Parathyroid adenoma (tissue), 2 donors: ENCODE measurements around the gene SLU7.

Source experiments
- H2AFZ ChIP-seq: fragments of 300-600 bp; sonication (generic); one replicate; pipeline ENCODE4 v1.7.0; 2017; ENCODE audit warnings: antibody characterized with exemption, mild to moderate bottlenecking
- H3K27ac ChIP-seq: fragments of 300-600 bp; sonication (generic); one replicate; pipeline ENCODE4 v1.7.0; 2017
- H3K27me3 ChIP-seq: fragments of 300-600 bp; sonication (generic); one replicate; pipeline ENCODE4 v1.7.0; 2017; ENCODE audit warnings: low read length; ENCODE audit not compliant: control insufficient read depth, insufficient read depth
- H3K36me3 ChIP-seq: fragments of 300-600 bp; sonication (generic); one replicate; pipeline ENCODE4 v1.7.0; 2017; ENCODE audit warnings: low read length; ENCODE audit not compliant: control insufficient read depth, insufficient read depth
- H3K4me1 ChIP-seq: fragments of 300-600 bp; sonication (generic); one replicate; pipeline ENCODE4 v1.7.0; 2017; ENCODE audit warnings: control low read depth
- H3K4me2 ChIP-seq: fragments of 300-600 bp; sonication (generic); one replicate; pipeline ENCODE4 v1.7.0; 2017; ENCODE audit warnings: low read length
- H3K4me3 ChIP-seq: fragments of 300-600 bp; sonication (generic); one replicate; pipeline ENCODE4 v1.7.0; 2017; ENCODE audit warnings: low read depth, low read length
- H3K79me2 ChIP-seq: fragments of 300-600 bp; sonication (generic); one replicate; pipeline ENCODE4 v1.7.0; 2017; ENCODE audit warnings: control low read depth
- H3K9ac ChIP-seq: fragments of 300-600 bp; sonication (generic); one replicate; pipeline ENCODE4 v1.7.0; 2017; ENCODE audit warnings: mild to moderate bottlenecking
- H3K9me3 ChIP-seq: fragments of 300-600 bp; sonication (generic); one replicate; pipeline ENCODE4 v1.7.0; 2017; ENCODE audit warnings: low read length; ENCODE audit not compliant: control insufficient read depth
- TF ChIP-seq, protein P1 (sequence below): fragments of 300-600 bp; sonication (generic); IDR thresholded peaks from one replicate; pipeline ENCODE4 v1.7.0; 2017; ENCODE audit warnings: antibody characterized with exemption, mild to moderate bottlenecking
- donor health status: primary hyperparathyroidism.

Gene SLU7

DNA sequence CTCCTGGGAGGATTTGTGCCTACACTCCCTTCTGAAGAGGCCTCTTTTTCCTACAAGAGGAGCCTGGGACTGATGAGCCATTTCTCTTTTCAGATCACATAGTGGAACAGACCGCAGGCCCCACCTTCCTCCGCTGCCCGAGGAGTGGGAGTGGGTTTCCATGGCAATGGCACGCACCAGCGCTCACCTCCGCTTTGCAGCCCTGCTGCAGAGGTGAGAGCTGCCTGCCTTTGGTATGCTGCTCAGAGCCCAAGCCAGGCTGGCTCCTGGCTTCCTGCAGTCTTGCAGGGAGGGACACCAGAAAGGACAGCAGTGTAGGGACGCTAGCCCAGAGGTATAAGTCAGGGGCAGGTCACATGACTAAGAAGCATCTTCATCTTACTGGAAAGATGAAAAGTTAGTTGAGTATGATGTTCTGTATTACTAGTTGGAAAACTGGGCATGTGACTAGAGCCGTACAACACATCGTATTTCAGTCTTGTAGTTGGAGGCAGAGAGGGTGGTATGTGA is 15.2 kb upstream of the SLU7 start:
- peak overlapping the region; percentile 74 for H2AFZ ChIP-seq
- H3K4me2 ChIP-seq: no peak overlapping the region
- no peaks in the 10 kb centered on the region for H3K27me3 ChIP-seq
- no peak overlapping the region for H3K27ac ChIP-seq
- H3K79me2 ChIP-seq: no peaks in the 10 kb centered on the region
- H3K4me3 ChIP-seq: no peak overlapping the region
- TF ChIP-seq, protein P1, sequence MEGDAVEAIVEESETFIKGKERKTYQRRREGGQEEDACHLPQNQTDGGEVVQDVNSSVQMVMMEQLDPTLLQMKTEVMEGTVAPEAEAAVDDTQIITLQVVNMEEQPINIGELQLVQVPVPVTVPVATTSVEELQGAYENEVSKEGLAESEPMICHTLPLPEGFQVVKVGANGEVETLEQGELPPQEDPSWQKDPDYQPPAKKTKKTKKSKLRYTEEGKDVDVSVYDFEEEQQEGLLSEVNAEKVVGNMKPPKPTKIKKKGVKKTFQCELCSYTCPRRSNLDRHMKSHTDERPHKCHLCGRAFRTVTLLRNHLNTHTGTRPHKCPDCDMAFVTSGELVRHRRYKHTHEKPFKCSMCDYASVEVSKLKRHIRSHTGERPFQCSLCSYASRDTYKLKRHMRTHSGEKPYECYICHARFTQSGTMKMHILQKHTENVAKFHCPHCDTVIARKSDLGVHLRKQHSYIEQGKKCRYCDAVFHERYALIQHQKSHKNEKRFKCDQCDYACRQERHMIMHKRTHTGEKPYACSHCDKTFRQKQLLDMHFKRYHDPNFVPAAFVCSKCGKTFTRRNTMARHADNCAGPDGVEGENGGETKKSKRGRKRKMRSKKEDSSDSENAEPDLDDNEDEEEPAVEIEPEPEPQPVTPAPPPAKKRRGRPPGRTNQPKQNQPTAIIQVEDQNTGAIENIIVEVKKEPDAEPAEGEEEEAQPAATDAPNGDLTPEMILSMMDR: no peak
- peaks cover 10% of the 10 kb centered on the region for H3K4me1 ChIP-seq
- no peak overlapping the region for H3K9ac ChIP-seq
- no peaks in the 10 kb centered on the region for H3K36me3 ChIP-seq
- H3K9me3 ChIP-seq: no peaks in the 10 kb centered on the region

DNA sequence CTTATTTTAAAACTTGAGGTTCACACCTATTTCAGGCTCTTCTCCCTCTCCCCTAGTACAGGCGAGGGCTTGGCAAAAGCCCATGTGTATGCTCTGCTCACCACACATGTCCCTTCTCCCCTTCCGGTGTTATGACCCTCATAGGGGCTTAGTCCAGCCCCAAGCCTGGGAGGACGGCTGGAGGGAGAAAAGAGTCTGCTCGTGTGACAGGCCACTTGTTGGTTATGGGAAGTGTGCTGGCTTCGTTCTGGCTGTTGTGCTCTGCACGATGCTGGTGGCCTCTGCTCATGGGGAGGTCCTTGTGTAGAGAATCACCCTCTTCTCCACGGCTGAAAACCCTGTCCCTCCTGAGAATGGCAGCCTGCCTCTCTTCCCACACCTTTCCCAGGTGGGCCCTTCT is 13.9 kb upstream of the SLU7 start:
- Histone ChIP-seq H3K4me2 (no peak overlapping the region), H2AFZ (no peak overlapping the region), H3K27ac (no peak overlapping the region), H3K9me3 (no peaks in the 10 kb centered on the region), H3K4me1 (peaks cover 5% of the 10 kb centered on the region), H3K9ac (no peak overlapping the region), H3K79me2 (no peaks in the 10 kb centered on the region), H3K4me3 (no peak overlapping the region), H3K36me3 (no peaks in the 10 kb centered on the region), H3K27me3 (no peaks in the 10 kb centered on the region)
- TF ChIP-seq, protein P1: no peak

DNA sequence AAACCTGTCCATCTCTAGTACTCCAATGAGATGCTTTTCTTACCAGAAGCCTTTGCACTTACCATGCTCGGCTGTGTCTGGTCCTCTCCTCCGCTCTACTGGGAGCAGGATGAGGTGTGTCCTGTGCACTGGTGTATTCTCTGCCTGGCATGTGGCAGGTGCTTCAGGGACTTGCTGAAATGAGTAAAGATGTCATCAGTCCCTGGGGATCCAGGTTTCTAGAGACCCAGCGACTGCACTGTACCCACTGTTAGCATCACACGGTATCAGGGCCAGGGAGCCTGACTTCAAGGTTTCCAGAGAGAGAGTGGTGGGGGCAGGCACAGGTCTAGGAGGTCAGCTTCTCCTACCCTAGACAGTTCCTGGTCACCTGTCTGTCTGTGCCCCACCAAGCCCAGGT is 13.3 kb upstream of the SLU7 start:
- H3K36me3 ChIP-seq: no peaks in the 10 kb centered on the region
- no peaks in the 10 kb centered on the region for H3K79me2 ChIP-seq
- H3K4me3 ChIP-seq: no peak overlapping the region
- no peak overlapping the region for H3K9ac ChIP-seq
- peaks cover 5% of the 10 kb centered on the region for H3K4me1 ChIP-seq
- H2AFZ ChIP-seq: no peak overlapping the region
- H3K4me2 ChIP-seq: no peak overlapping the region
- H3K27me3 ChIP-seq: no peaks in the 10 kb centered on the region
- H3K9me3 ChIP-seq: no peaks in the 10 kb centered on the region
- no peak overlapping the region for H3K27ac ChIP-seq
- TF ChIP-seq, protein P1: no peak

GRCh38 chr5:160427607-160428006 is 8.7 kb upstream of the SLU7 start:
- Histone ChIP-seq H3K9ac (no peak overlapping the region), H2AFZ (no peak overlapping the region), H3K36me3 (no peaks in the 10 kb centered on the region), H3K4me1 (no peaks in the 10 kb centered on the region), H3K79me2 (no peaks in the 10 kb centered on the region), H3K4me2 (no peak overlapping the region), H3K4me3 (no peak overlapping the region), H3K27ac (no peak overlapping the region), H3K9me3 (no peaks in the 10 kb centered on the region), H3K27me3 (no peaks in the 10 kb centered on the region)
- TF ChIP-seq, protein P1: no peak

- Histone ChIP-seq H3K36me3 (no peaks in the 10 kb centered on the region), H2AFZ (peak overlapping the region; percentile 81), H3K27ac (no peak overlapping the region), H3K9ac (no peak overlapping the region), H3K4me2 (no peak overlapping the region), H3K4me1 (no peaks in the 10 kb centered on the region), H3K9me3 (no peaks in the 10 kb centered on the region), H3K27me3 (no peaks in the 10 kb centered on the region), H3K79me2 (peaks cover 7% of the 10 kb centered on the region), H3K4me3 (no peak overlapping the region)
- TF ChIP-seq, protein P1: no peak
These were observed 4.2 kb upstream of the SLU7 start for GRCh38 chr5:160423099-160423498.
